NCI-H526 (cell line): Measurements from ENCODE around the gene MRRF.

Source experiments
- DNase-seq, 2 experiments: peaks; one replicate each; lab custom pipeline; 2025; lab: John Stamatoyannopoulos, UW

Gene MRRF

GRCh38 chr9:122228568-122229484, 35.9 kb upstream of the MRRF start, which contains the start of gene LHX6:
TSS of gene LHX6 (minus strand) at chr9:122228957. CDS start at chr9:122228740, 217 bp downstream.
- DNase-seq, result peak in 1 of 2 experiments; percentile 58

- peak; percentile 29 to 54 for DNase-seq
Measured at GRCh38 chr9:122229485-122229837, 35.2 kb upstream of the MRRF start.

- no peak for DNase-seq
Measured at GRCh38 chr9:122232796-122233306, 31.8 kb upstream of the MRRF start.

DNA sequence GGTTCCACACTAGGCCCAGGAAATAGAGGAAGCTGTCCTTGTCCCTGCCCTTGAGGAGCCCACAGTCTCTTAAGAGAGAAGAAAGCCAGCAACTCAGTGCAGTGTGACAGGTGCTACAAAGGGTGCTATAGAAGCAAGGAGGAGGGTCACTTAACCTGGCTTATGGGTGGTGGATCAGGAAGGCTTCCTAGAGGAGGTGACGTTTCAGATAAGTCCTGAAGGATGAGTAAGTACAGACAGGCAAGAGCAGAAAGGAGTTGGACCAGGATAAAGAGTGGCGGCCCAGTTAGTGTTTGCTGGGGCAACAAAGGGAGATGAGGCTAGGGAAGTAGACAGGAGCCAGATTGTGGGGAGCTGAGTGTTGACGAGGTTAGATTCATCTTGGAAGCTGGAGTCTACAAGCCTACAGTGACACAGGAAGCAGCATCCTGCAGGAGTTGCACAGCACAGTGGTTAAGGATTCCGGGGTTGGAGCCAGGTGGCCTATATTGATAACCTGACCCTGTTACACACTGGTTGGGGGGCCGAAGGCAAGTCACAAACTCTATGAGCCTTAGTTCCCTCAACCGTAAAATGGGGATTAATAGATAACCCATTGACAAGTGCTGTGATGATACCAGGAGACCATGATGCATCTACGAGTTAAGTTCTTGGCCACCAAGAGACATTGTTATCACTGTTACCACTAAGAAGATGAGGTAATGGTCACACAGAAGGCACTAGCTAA, 30.5 kb upstream of the MRRF start:
- DNase-seq, result no peak

DNA sequence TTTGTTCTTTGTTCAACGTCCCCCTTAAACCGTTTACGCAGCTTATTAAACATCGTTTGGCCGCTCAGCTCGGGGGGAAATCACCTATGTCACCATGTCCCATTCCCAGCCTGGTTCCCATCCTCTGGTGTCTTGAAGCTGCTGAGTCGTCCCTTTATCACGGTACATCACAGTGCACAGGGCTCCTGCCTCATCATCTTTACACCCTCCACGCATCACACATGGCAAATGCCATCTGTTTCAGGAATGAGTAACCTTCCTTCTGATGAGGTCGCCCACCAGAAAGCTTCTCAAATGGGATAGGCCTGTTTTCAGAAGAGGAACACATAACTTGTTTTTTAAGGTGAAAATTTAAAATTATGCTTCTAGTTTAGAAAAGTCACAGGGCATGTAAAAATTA, 28.0 kb upstream of the MRRF start:
- no peak for DNase-seq

DNA sequence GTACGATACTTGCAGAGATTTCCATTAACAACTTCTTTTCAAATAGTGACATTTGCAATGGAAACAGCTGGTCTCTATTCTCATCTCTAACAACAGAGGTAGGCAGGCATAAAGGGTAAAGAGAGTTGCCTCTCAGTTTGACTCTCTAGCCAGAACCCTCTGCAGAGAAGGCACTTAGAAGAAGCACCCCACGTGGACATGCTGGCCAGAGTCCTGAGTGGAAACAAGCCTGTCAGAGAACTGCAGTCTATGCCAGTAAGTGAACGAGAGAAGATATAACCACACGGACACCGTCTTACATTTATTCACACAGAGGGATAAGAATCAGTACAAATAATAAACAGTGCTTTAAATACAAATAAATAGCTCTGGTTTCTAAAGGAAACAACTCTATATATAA, 25.0 kb upstream of the MRRF start:
- DNase-seq, result no peak

DNA sequence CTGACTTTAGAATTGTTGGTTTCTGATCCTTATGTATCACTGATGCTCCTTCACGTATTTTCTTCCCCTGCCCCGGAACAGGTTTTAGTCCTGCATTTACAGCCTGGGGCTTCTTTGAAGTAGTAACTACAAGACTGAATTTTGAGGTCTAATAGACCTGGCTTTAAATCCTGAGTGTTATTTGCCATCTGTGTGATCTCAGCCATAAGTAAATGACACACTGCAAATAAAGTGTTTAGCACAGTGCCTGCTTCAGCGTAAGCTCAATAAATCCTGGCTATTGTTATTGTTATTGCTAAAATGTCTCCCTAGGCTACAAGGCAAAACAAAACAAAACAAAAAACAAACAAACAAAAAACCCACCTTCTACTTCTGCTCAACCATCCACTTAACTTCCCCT, 20.3 kb upstream of the MRRF start:
- DNase-seq, result no peak

DNA sequence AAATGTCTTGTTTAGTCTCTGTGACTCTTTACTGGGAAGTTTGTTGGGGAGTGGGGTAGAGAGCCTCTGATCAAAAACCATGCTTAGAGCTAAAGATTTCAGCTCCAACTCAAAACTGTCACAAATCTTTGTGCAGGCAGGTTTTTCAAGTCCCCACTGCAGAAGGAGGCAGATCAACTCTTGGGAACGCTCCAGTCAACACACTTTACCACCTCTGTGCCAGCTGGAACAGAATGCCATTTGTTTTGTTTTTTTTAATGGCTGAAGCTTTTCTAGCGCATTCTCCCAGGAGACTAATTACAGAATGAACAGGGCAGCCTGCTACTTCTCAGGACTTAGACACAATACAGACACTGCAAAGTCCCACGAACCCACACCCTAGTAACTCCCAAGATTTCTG, 18.0 kb upstream of the MRRF start:
- no peak for DNase-seq

DNA sequence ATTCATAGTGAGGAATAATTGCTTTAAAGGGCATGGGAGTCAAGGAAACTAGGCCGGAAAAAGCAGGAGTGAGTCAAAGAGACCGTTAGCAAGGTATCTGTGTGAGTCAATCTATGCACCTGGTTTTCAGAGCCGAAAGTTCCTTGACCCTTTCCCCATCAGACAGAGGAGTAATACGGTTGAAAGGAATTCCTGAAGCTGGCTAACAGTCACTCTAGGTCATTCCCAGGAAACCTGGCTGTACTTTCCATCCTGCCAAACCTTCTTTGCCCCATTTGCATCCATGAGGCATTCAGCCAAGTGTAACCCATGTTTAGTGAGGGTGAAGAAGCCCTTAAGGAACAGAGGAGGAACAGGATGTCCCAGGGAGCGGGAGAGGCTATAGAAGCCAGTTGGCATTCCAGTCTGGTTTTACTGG, 16.2 kb upstream of the MRRF start:
- no peak for DNase-seq

DNA sequence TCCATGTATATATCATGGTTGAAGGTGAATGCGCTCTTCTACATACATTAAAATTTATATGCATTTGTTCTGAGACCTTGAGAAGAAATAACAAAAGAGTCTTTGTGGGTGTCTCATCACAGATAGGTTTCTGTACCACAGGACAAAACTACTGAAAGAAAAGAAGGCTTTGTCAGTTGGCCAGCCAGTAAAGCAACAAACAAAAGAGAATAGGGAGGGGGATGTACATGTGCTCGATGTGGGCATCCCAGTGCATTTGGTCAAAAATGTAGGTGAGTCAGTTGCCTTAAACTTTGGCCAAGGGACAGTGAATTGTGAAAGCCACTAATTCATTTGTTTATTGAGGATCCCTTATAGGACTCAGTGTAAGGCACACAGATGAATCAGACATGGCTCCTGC, 13.3 kb upstream of the MRRF start:
- DNase-seq, result peak in 1 of 2 experiments; percentile 23

DNA sequence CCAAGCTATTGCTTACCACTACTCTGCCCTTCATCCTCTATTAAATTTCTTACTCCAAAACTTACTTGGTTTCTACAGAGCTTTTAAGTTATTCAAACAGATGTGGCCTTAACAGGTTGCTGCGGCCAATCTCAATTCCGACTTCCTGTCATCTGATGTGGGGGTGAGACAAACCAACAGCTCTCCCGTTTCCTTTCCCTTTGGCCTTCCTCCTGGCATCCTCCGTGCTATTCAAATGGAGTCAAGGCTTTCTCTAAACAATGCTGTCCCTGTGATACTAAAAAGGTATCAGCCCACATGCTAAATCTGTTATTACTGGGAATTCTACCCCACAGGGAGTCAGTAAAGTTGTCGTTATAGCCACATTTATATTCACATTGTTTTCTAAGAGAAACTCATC, 11.9 kb upstream of the MRRF start:
- DNase-seq, result no peak

DNA sequence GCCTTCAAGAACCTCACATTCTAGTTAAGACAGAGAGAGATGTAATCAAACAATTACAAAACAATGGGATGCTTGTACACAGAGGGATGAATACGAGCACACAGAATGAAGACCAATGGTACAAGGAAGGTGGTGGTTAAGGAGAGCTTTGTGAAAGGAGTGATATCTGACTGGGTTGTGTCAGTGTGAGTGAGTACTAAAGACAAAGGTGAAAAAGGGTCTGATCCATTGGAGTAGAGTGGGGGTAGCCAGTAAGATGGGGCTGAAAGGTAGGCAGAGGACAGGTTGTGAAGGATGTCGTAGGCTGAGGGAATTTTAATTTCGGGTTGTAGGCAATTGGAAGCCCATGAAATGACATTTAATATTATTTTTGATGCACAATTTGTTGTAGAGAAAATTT, 9.9 kb upstream of the MRRF start:
- DNase-seq, result no peak

DNA sequence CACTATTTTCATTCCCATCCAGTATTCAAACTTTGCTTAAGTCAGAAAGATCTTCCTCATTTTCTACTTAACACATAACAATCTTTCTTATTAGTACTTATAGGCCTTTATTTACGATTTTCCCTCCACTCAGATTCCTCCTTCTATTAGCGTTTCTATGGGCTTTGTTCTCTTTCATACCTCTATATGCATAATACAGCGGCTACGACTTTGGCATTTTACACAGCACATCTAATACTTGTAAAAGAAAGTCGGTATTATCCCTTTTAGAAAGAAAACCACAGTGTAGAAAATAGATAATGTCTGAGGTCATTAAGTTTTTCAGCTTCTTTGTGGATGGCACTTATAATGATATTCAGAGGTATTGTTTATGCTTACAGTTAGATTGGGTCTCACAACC, 8.5 kb upstream of the MRRF start:
- no peak for DNase-seq

DNA sequence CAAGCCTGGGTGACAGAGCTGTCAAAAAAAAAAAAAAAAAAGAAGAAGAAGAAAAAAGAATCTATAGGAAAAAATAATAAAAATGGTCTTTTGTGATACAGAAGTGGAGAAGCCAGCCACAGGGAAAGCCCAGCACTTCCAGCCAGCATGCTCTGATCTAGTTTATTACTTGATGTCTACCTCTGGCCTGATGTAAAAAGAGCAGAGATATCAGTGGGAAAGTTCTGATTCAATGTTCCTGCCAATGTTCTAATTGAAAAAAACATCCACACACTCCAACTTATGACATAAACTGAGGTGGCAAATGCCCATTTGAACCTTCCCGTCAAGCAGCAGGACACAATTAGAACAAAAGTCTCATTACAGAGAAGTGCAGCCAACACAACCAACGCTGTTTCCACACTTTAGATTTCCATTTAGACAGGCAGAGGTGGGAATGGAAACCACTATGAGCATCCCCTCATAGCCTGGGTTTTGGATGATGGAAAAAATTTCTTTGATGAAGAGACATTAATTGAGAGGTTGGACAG, 5.7 kb upstream of the MRRF start:
- DNase-seq, result no peak

- peak; percentile 4 to 50 for DNase-seq
Measured at GRCh38 chr9:122261469-122261881, 3.2 kb upstream of the MRRF start.

DNA sequence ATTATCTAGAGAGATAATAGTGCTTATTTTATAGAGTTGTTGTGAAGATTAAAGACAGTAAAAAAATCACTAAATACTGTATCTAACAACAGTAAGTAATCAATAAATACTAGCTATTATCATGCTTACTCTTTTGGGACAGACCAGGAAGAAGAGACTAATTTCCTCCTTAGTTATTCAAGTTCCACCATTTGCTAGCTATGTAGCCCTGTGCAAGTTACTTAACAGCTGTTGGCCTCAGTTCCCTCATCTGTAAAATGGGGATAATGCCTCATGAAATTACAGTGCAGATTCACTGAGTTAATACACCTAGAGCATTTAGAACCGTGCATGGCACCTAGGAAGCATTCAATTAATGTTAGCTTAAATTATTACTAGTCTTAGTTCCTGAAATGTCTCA, 2.6 kb upstream of the MRRF start:
- no peak for DNase-seq

DNA sequence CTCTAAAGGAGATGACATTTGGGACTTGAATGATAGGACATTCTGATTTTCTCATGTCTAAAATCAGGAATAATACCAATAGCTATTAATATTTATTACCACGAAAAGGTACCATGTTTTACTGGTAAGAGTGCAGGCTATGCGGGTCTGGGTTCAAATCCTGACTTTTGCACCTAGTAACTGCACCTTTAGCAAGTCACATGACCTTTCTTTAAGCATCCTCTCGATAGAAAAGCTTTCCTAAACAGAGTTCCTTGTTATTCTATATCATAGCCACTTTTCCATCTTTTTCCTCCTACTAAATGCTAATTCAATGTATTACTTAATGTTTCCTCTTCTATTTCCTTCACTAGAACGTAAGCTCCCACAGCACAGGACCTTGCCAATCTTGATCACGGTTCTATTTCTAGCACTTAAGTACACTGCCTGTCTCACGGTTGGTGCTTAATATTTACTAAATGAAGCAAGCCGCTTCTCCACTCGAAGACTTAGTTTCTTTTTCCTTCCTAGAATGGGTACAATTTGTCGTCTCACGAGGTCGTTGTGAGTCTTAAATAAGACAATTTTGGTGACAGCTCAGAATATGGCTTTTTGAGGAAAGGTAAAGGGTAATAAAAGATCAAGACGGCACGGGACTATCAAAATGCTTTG, 858 bp upstream of the MRRF start:
- DNase-seq, result no peak

DNA sequence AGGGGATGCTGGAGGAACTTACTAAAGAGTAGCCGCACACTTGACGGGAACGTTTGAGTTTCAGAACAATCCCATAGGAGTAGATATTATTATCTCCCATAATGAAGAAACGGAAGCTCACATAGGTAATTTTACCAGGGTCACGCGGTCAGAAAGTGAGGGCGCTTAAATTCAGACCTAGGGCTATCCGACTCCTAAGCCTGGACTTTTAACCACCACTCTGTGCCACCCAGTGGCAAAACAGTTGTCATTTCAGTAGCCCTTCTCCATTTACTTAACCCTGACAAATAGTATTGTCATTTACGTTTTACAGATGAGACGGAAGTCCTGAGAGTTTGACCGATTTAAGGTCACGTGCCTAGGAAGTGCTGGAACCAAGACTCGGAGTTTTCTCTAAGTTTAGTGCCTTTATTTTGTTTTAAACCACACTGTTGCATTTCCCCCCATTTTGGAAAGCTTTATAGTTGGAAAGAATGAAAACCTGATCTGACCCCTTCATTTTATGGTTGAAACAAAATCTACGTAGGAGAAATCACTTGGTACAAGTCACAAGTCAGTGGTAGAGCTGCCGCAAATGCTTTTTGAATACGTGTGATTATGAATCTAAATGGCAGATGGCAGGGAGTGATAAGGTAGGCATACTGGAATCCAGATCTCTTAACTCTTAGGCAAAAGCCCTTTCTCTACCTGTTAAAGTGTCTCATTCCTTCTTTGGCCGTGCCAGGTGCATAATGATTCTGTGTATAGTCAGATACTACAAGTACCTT, 650 bp downstream of the MRRF start:
- DNase-seq, result peak in 1 of 2 experiments; percentile 43

GRCh38 chr9:122268041-122268814, 3.5 kb downstream of the MRRF start:
- no peak for DNase-seq

- DNase-seq, result no peak
Measured at GRCh38 chr9:122274055-122274454, 9.4 kb downstream of the MRRF start.

GRCh38 chr9:122276096-122276495, 11.4 kb downstream of the MRRF start:
- DNase-seq, result no peak
